ENCODE data around the gene HDAC9.

DNA sequence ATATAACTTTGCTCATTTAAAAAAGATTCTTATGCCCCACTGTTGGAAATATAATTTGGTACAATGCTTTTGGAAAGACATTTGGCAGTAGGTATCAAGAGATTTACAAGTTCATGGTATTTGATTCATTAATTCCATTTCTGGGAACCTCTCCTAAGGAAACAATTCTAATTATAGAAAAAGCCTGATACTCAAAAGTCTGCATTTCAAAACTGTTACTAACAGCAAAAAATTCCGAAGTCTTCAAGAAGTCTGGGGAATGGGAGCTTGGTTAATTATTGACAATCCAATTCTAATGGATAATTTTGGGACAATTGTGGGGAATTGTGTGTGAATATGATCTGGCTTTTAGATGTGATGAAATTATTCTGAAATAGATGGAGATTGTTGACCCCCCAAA lies 59.6 kb downstream of the HDAC9 start:
- TF ChIP-seq, protein P1, sequence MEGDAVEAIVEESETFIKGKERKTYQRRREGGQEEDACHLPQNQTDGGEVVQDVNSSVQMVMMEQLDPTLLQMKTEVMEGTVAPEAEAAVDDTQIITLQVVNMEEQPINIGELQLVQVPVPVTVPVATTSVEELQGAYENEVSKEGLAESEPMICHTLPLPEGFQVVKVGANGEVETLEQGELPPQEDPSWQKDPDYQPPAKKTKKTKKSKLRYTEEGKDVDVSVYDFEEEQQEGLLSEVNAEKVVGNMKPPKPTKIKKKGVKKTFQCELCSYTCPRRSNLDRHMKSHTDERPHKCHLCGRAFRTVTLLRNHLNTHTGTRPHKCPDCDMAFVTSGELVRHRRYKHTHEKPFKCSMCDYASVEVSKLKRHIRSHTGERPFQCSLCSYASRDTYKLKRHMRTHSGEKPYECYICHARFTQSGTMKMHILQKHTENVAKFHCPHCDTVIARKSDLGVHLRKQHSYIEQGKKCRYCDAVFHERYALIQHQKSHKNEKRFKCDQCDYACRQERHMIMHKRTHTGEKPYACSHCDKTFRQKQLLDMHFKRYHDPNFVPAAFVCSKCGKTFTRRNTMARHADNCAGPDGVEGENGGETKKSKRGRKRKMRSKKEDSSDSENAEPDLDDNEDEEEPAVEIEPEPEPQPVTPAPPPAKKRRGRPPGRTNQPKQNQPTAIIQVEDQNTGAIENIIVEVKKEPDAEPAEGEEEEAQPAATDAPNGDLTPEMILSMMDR (IDR thresholded peaks at IDR 0.05), result no peak
- TF ChIP-seq POLR2AphosphoS5 (IDR thresholded peaks at IDR 0.05) (no peak), EP300 (IDR thresholded peaks at IDR 0.05) (no peak), POLR2A (IDR thresholded peaks at IDR 0.05) (no peak)
